ENCODE data around the gene PDF.
"Not testable (repeated sequence)": the region's sequence is repeated elsewhere in the genome, so short reads cannot be mapped to it uniquely, and the experiment has no call there.

PDF gene

GRCh38 chr16:69315486-69316311 lies 14.7 kb downstream of the PDF start:
- ATAC-seq (no peak), DNase-seq (no peak)
- Mint-ChIP-seq H3K9me3 (no peaks in the 10 kb centered on the region), H3K27me3 (no peaks in the 10 kb centered on the region), H3K36me3 (ENCODE audit: low read depth) (peaks cover 29% of the 10 kb centered on the region), H3K4me3 (no peak overlapping the region), H3K27ac (no peak overlapping the region), H3K4me1 (peaks cover 21% of the 10 kb centered on the region)

- ATAC-seq = no peak
- H3K27ac Mint-ChIP-seq = peak overlapping the region; percentile 46
- no peak for DNase-seq
- no peaks in the 10 kb centered on the region for H3K27me3 Mint-ChIP-seq
- peaks cover 26% of the 10 kb centered on the region for H3K36me3 Mint-ChIP-seq (ENCODE audit: low read depth)
- H3K9me3 Mint-ChIP-seq = no peaks in the 10 kb centered on the region
- H3K4me3 Mint-ChIP-seq = no peak overlapping the region
- peaks cover 26% of the 10 kb centered on the region for H3K4me1 Mint-ChIP-seq
Measured at GRCh38 chr16:69314534-69314933, 15.9 kb downstream of the PDF start.

- peak overlapping the region; percentile 73 for H3K27ac Mint-ChIP-seq
- no peak for ATAC-seq
Measured at GRCh38 chr16:69313469-69313868, 16.9 kb downstream of the PDF start.

GRCh38 chr16:69311533-69312387 lies 18.6 kb downstream of the PDF start:
- no peaks in the 10 kb centered on the region for H3K9me3 Mint-ChIP-seq
- H3K27me3 Mint-ChIP-seq = no peaks in the 10 kb centered on the region
- H3K27ac Mint-ChIP-seq = peak overlapping the region; percentile 92
- peaks cover 12% of the 10 kb centered on the region for H3K36me3 Mint-ChIP-seq (ENCODE audit: low read depth)
- H3K4me1 Mint-ChIP-seq = peaks cover 26% of the 10 kb centered on the region
- ATAC-seq = peak; percentile 71
- peak overlapping the region; percentile 95 for H3K4me3 Mint-ChIP-seq
- peak; percentile 52 for DNase-seq

More at GRCh38 chr16:69313469-69313868, 16.9 kb downstream of the PDF start:
- H3K27me3 Mint-ChIP-seq = no peaks in the 10 kb centered on the region
- peaks cover 26% of the 10 kb centered on the region for H3K4me1 Mint-ChIP-seq
- H3K36me3 Mint-ChIP-seq (ENCODE audit: low read depth) = peaks cover 19% of the 10 kb centered on the region
- H3K4me3 Mint-ChIP-seq = peak overlapping the region; percentile 58
- DNase-seq = no peak
- H3K9me3 Mint-ChIP-seq = no peaks in the 10 kb centered on the region

- peak within 1 kb of the TSS; percentile 92 for H3K27ac Mint-ChIP-seq
- H3K4me3 Mint-ChIP-seq = peak within 1 kb of the TSS; percentile 95
- peaks cover 8% of the 10 kb centered on the region for H3K36me3 Mint-ChIP-seq (ENCODE audit: low read depth)
- peaks cover 26% of the 10 kb centered on the region for H3K4me1 Mint-ChIP-seq
- DNase-seq (peak; percentile 99), ATAC-seq (peak; percentile 96)
- no peaks in the 10 kb centered on the region for H3K27me3 Mint-ChIP-seq
- H3K9me3 Mint-ChIP-seq = no peaks in the 10 kb centered on the region
Measured at GRCh38 chr16:69310653-69311532, 19.5 kb downstream of the PDF start, which contains the start of gene VPS4A. Gene VPS4A, plus strand, starts transcription at chr16:69311350. Its CDS starts 162 bp downstream, at chr16:69311512.

- ATAC-seq (no peak), DNase-seq (no peak)
- no peak overlapping the region for H3K27ac Mint-ChIP-seq
- H3K9me3 Mint-ChIP-seq = no peaks in the 10 kb centered on the region
- no peak overlapping the region for H3K4me3 Mint-ChIP-seq
- peaks cover 6% of the 10 kb centered on the region for H3K36me3 Mint-ChIP-seq (ENCODE audit: low read depth)
- H3K27me3 Mint-ChIP-seq = no peaks in the 10 kb centered on the region
- H3K4me1 Mint-ChIP-seq = peaks cover 26% of the 10 kb centered on the region
Measured at GRCh38 chr16:69309316-69309715, 21.1 kb downstream of the PDF start.

- peaks cover 13% of the 10 kb centered on the region for H3K4me1 Mint-ChIP-seq
- DNase-seq (no peak), ATAC-seq (no peak)
- H3K27me3 Mint-ChIP-seq = no peaks in the 10 kb centered on the region
- no peaks in the 10 kb centered on the region for H3K36me3 Mint-ChIP-seq (ENCODE audit: low read depth)
- H3K4me3 Mint-ChIP-seq = no peak overlapping the region
- H3K9me3 Mint-ChIP-seq = no peaks in the 10 kb centered on the region
- no peak overlapping the region for H3K27ac Mint-ChIP-seq
Measured at GRCh38 chr16:69307856-69308255, 22.5 kb downstream of the PDF start.

GRCh38 chr16:69307091-69307490 lies 23.3 kb downstream of the PDF start:
- Mint-ChIP-seq H3K27me3 (no peaks in the 10 kb centered on the region), H3K4me1 (peaks cover 10% of the 10 kb centered on the region), H3K4me3 (no peak overlapping the region), H3K36me3 (ENCODE audit: low read depth) (peaks cover 1% of the 10 kb centered on the region), H3K27ac (no peak overlapping the region), H3K9me3 (no peaks in the 10 kb centered on the region)
- DNase-seq (no peak), ATAC-seq (no peak)

GRCh38 chr16:69306031-69306430 lies 24.4 kb downstream of the PDF start:
- no peaks in the 10 kb centered on the region for H3K27me3 Mint-ChIP-seq
- H3K9me3 Mint-ChIP-seq = no peaks in the 10 kb centered on the region
- H3K4me3 Mint-ChIP-seq = no peak overlapping the region
- no peak for ATAC-seq
- peaks cover 1% of the 10 kb centered on the region for H3K36me3 Mint-ChIP-seq (ENCODE audit: low read depth)
- no peak overlapping the region for H3K27ac Mint-ChIP-seq
- DNase-seq = no peak
- H3K4me1 Mint-ChIP-seq = peaks cover 7% of the 10 kb centered on the region

- Mint-ChIP-seq H3K27me3 (no peaks in the 10 kb centered on the region), H3K36me3 (ENCODE audit: low read depth) (peaks cover 1% of the 10 kb centered on the region), H3K27ac (no peak overlapping the region), H3K4me1 (no peaks in the 10 kb centered on the region), H3K9me3 (no peaks in the 10 kb centered on the region), H3K4me3 (no peak overlapping the region)
- no peak for ATAC-seq
- no peak for DNase-seq
Measured at GRCh38 chr16:69302301-69302700, 28.1 kb downstream of the PDF start.

GRCh38 chr16:69301861-69302260 lies 28.5 kb downstream of the PDF start:
- ATAC-seq (no peak), DNase-seq (no peak)
- no peaks in the 10 kb centered on the region for H3K27me3 Mint-ChIP-seq
- H3K36me3 Mint-ChIP-seq (ENCODE audit: low read depth) = peaks cover 1% of the 10 kb centered on the region
- no peak overlapping the region for H3K4me3 Mint-ChIP-seq
- H3K4me1 Mint-ChIP-seq = no peaks in the 10 kb centered on the region
- no peak overlapping the region for H3K27ac Mint-ChIP-seq
- no peaks in the 10 kb centered on the region for H3K9me3 Mint-ChIP-seq

GRCh38 chr16:69301187-69301586 lies 29.2 kb downstream of the PDF start:
- Mint-ChIP-seq H3K4me3 (no peak overlapping the region), H3K27ac (no peak overlapping the region), H3K27me3 (no peaks in the 10 kb centered on the region), H3K36me3 (ENCODE audit: low read depth) (peaks cover 1% of the 10 kb centered on the region), H3K9me3 (no peaks in the 10 kb centered on the region), H3K4me1 (no peaks in the 10 kb centered on the region)
- no peak for DNase-seq
- ATAC-seq = no peak

GRCh38 chr16:69298261-69298660 lies 32.1 kb downstream of the PDF start:
- no peak for DNase-seq
- Mint-ChIP-seq H3K9me3 (no peaks in the 10 kb centered on the region), H3K4me3 (no peak overlapping the region), H3K4me1 (peaks cover 4% of the 10 kb centered on the region), H3K27ac (no peak overlapping the region), H3K36me3 (ENCODE audit: low read depth) (peaks cover 1% of the 10 kb centered on the region), H3K27me3 (no peaks in the 10 kb centered on the region)
- ATAC-seq = no peak

GRCh38 chr16:69296771-69297170 lies 33.6 kb downstream of the PDF start:
- not testable (repeated sequence) for H3K4me3 Mint-ChIP-seq; H3K27me3 Mint-ChIP-seq; H3K9me3 Mint-ChIP-seq; H3K27ac Mint-ChIP-seq; ATAC-seq; H3K36me3 Mint-ChIP-seq (ENCODE audit: low read depth); H3K4me1 Mint-ChIP-seq; DNase-seq
